GM19455 (cell line): ENCODE results near the gene ATF7.
"Not testable (repeated sequence)": the region's sequence is repeated elsewhere in the genome, so short reads cannot be mapped to it uniquely, and the experiment has no call there.

Experiments used
- ATAC-seq: cut with Tn5 transposase; IDR thresholded peaks from one replicate; pipeline ENCODE4 v1.9.1; 2021; ENCODE audit not compliant: unreplicated experiment

Gene ATF7

GRCh38 chr12:53485955-53486735 is 140.0 kb downstream of the ATF7 start:
- no peak for ATAC-seq

- no peak for ATAC-seq
Observed at GRCh38 chr12:53484686-53485575, 141.3 kb downstream of the ATF7 start.

- ATAC-seq, result no peak
Observed at GRCh38 chr12:53483979-53484377, 142.2 kb downstream of the ATF7 start.

DNA sequence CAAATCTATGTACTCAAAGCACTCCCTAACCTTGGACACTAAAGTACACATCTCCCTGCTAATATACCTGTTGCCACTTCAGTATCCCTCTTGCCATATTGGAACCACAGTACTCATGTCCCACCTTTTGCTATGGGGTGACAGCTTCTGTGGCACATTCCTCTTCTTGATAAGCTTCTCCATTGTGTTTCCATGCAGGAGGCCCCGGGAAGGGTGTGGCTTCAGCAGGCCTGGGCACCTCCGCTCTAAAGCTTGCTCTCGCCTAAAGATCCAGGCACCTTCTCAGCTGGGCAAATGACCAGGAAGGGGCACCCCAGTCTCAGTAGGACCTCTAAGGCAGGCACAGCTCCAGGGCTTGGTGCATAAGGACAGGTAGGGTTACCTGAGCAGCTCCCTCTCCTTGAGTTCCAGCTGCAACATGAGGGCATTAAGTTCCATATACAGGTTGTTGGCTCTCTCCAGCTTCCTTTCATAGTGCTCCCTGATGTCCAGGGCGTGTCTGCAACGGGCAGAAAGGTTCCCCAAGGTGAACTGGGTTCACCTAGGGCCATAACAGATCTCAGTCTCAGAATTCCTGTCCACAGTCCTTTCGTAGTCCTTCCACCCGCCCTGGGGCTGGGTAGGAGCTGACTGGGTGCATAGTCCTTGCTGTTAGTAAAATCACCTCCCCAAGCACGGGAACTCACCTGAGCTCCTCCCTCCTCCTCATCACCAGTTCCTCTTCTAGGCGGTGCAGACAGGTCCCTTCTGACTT is 142.8 kb downstream of the ATF7 start:
- no peak for ATAC-seq

GRCh38 chr12:53482626-53483168 is 143.5 kb downstream of the ATF7 start:
- no peak for ATAC-seq

DNA sequence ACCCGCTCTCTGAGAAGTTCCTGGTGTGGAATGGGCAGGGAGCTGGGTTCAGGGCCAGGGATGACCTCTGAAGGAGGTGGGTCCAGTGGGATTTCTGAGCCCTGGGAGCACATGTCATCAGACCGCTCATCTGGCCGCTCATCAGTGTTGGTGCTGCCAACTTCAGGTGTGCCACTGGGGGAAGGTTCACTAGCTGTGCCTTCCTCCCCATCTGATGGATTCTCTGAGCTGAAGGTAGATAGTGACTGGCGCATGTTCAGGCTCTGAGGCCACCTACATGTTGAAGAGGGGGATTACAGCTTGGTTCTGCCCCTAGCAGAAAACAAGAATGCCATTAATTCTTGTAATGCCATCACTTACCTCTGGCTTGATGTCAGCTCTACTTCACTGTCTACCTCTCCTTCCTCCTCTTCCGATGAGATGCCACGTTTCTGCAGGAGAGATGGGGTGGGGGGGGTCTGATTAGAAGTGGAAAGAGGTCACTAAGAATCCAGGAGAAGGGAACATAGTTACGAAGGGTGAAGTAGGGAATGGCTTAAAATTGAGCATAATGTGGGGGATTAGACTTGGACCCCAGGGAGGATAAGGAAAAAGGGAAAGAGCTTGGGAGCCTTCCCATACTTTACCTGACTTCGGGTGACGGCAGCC is 144.1 kb downstream of the ATF7 start:
- no peak for ATAC-seq

DNA sequence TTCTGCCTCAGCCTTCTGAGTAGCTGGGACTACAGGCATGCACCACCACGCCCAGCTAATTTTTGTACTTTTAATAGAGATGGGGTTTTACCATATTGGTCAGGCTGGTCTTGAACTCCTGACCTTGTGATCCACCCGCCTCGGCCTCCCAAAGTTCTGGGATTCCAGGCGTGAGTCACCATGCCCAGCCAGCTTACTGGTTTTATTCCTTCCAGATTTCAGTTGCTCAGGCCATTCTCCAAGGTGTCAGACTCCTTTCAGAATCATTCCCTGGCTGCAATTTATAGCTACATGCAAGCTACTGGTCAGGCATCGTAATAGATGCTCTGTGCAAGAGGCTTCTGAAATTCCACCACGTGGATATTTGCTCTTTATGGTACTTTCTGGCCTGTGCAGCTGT is 144.7 kb downstream of the ATF7 start:
- ATAC-seq, result not testable (repeated sequence)

GRCh38 chr12:53480491-53481442 is 145.4 kb downstream of the ATF7 start:
- no peak for ATAC-seq

- ATAC-seq, result no peak
Observed at GRCh38 chr12:53479331-53479730, 146.9 kb downstream of the ATF7 start.

GRCh38 chr12:53478865-53479264 is 147.3 kb downstream of the ATF7 start:
- no peak for ATAC-seq

DNA sequence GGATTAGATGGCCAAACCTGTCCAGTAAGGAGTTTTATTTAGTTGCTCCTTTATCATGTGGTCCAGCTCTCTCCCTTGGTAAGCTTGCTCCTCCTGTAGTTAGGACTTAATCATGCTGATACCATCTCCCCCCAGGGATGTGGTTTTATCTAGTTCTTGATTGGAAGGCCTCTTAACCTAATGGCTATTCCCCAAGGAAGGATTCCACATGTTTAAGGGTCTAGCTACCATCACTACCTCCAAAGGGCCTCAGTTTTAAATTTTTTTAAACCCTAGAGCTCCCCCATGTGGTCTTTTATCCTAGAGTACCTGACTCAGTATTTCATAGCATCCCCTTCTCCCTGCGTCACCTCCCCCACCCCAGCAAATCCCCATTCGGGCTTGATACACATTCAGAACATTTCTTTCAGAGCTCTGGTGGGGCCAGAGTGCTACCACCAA is 149.4 kb downstream of the ATF7 start:
- ATAC-seq, result no peak

DNA sequence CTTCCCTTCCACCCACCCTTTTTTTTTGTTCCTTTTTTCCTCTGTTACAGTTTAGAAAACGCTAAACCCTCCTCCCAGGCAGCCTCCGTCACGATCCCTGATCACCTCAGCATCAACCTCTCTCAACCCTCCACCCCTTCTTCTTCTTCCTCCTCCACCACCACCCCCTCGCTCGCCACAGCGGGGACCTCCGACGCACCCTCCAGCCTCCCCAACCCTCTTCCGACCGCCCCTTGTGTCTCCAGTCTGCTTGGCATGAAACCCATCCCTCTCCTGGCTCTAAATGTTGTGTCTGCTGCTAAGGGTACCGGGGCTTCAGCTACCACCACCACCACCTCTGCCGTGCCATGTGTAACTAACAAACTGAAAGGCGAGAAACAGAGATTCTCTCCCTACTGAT is 151.4 kb downstream of the ATF7 start:
- no peak for ATAC-seq

- no peak for ATAC-seq
Observed at GRCh38 chr12:53474077-53474476, 152.1 kb downstream of the ATF7 start.

GRCh38 chr12:53472056-53472582 is 154.1 kb downstream of the ATF7 start:
- no peak for ATAC-seq

GRCh38 chr12:53468282-53468681 is 157.9 kb downstream of the ATF7 start:
- ATAC-seq, result no peak

GRCh38 chr12:53467880-53468279 is 158.3 kb downstream of the ATF7 start:
- ATAC-seq, result no peak

DNA sequence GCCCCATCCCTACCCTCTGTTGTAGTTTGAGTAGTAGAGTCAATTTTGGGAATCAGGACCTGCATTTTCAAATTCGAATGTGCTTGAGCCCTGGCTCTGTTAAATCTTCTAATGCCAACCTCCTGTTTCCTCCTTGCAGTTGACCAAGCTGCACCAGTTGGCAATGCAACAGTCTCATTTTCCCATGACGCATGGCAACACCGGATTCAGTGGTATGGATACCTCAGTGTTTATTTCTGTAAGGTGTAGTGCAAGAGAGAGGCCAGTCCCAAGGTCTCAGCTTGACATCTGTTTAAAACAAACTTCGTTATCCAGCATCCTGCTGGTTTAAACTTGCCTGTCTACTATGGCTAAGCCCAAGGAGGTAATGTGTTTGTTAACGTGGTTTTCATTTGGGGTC is 159.1 kb downstream of the ATF7 start:
- no peak for ATAC-seq

DNA sequence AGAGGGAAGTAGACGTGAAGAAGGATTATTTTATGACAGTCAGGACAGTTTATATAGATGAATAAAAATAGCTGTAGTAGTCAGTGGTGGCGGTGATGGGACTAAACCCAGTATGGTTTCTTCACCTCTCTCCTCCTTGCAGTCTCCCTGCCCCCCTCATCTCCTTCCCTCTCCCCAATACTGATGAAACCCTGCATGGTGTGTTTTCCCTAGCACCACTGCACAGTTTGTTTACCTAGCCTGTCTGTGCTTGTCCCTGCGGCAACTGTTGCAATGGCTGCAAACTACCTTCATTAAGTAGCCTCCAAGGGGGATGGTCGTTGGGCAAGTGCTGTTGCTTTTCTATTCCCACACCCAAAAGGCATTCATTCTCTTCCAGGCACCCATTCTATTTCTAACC is 159.5 kb downstream of the ATF7 start:
- ATAC-seq, result no peak

DNA sequence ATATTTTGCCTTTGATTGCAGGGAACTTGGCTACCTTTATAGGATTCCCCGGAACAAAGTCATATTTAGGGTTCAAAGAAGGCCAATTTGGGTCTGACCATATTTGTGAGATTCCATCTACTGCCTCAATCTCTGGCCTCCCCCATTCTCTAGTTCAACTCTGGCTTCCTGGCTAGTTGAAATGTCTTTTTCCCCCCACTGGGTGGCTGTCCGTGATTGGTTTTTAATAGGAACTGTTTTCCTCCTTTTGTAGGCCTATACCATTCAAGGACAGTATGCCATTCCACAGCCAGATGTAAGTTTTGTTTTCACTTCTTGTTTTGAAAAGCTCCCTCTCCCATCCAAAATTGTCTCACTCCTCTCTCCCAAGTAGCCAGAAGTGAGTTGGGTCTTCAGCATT is 160.5 kb downstream of the ATF7 start:
- no peak for ATAC-seq
